ENCODE results near the gene GPN2.

DNA sequence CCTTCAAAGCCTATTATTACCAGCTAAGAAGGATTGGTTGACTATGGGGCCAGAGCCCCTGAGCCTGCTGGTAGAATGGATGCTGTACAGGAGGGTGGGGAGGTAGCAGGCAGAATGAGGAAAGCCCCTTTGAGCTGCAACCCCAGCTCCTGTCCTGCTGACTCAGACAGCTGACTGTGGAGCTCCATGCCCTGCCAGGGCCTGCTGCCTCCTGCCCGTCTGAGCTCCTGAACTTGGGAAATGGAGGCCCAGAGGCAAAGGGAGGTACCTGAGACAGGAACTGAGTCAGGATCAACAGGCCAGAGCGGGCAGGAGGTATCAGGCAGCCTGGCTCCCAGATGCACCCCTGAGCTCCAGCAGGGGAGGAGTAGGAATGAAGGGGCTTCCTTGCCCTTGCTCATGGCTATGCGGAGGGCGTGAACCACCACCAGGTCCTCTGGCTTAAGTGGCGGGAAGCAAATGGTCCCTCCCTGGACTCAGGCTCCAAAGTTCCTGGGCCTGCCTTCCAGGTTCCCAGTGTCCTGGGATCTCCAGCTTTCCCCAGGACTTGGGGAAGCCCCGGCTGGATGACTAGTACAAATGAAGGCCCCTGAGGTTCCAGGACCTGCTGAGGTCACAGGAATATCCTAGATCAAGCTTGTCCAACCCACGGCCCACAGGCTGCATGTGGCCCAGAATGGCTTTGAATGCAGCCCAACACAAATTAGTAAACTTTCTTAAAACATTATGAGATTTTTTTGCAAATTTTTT is 31.0 kb downstream of the GPN2 start:
- TF ChIP-seq TAF1 (IDR thresholded peaks at IDR 0.05; ENCODE audit: low read depth, low read length), result no peak
- no peak for TF ChIP-seq POLR2A (IDR thresholded peaks at IDR 0.05; ENCODE audit: low read depth, low read length)
- TF ChIP-seq POLR2AphosphoS5 (IDR thresholded peaks at IDR 0.05; ENCODE audit: low read depth, low read length), result no peak

All from GM12891 (cell line).